SKM-1 treated with dmso at 0.1 percent for 144 hours (cell line): Measurements from ENCODE around the gene TMA16.

Source experiments
- DNase-seq: peaks from one replicate; lab custom pipeline; 2025; ENCODE audit not compliant: unreplicated experiment; lab: John Stamatoyannopoulos, UW

TMA16 gene

GRCh38 chr4:163558539-163559044 is 64.1 kb downstream of the TMA16 start:
- DNase-seq = no peak

GRCh38 chr4:163562496-163562895 is 68.0 kb downstream of the TMA16 start:
- DNase-seq = no peak

- DNase-seq = no peak
Observed at GRCh38 chr4:163563592-163563991, 69.1 kb downstream of the TMA16 start.

GRCh38 chr4:163564221-163564720 is 69.8 kb downstream of the TMA16 start:
- DNase-seq = no peak

GRCh38 chr4:163565226-163566135 is 71.0 kb downstream of the TMA16 start:
- DNase-seq = no peak

GRCh38 chr4:163566257-163566796 is 71.8 kb downstream of the TMA16 start:
- no peak for DNase-seq

- no peak for DNase-seq
Observed at GRCh38 chr4:163568843-163569242, 74.4 kb downstream of the TMA16 start.
